ENCODE data around the gene TIAM2. TPM values are rescaled to one million over a fixed set of nuclear protein-coding genes. Genes with fewer than 3 reads are reported as not detected.

TIAM2 gene
- total RNA-seq, 1 donor from 2014 or later, result 2.4 TPM

DNA sequence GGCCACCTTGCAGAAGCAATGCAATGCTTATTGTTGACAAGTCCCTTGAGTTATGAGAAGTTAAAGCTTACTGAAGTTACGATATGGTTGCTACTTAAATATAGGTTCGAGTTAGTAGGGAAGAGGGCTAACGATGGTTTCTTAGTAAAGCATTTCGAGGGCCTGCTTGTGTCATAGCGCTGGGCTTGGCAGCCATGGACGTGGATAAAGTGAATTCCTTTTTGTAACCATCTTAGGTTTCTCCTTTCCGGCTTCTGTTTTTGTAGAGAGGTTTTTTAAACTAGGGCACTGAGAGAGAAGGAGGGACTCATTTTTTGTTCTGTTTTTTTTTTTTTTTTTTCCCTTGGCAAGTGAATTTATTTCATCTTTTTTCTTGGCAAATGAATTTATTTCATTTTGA, 27.6 kb downstream of the TIAM2 start:
- H3K36me3 ChIP-seq (ENCODE audit: control insufficient read depth, insufficient read depth, low read length), result no peaks in the 10 kb centered on the region
- H3K4me3 ChIP-seq (ENCODE audit: low read depth, low read length), result no peak overlapping the region
- TF ChIP-seq, protein P1, sequence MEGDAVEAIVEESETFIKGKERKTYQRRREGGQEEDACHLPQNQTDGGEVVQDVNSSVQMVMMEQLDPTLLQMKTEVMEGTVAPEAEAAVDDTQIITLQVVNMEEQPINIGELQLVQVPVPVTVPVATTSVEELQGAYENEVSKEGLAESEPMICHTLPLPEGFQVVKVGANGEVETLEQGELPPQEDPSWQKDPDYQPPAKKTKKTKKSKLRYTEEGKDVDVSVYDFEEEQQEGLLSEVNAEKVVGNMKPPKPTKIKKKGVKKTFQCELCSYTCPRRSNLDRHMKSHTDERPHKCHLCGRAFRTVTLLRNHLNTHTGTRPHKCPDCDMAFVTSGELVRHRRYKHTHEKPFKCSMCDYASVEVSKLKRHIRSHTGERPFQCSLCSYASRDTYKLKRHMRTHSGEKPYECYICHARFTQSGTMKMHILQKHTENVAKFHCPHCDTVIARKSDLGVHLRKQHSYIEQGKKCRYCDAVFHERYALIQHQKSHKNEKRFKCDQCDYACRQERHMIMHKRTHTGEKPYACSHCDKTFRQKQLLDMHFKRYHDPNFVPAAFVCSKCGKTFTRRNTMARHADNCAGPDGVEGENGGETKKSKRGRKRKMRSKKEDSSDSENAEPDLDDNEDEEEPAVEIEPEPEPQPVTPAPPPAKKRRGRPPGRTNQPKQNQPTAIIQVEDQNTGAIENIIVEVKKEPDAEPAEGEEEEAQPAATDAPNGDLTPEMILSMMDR (IDR thresholded peaks at IDR 0.05; ENCODE audit: insufficient read depth, low read length, severe bottlenecking), result no peak
- no peaks in the 10 kb centered on the region for H3K27me3 ChIP-seq (ENCODE audit: control insufficient read depth, insufficient read depth, low read length)
- FAIRE-seq (no peak), DNase-seq (ENCODE audit: low read depth) (no peak)

DNA sequence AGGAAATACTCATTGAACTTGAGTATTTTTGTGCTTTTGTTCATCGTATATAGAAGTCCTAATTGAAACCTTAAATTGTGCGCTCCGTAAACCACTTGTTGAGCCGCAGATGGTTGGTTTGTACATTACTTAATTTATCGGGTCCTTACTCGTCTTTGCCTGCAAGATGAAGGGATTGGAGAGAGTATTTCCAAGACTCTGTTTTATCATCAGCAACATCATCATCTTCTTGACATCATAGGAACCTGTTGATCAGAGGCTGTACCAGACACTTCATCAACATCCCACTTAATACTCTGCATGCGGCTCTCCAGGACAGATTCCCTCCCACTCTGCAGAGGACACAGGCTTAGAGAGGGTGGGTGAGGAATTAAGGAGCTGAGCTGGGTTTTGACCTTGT, 28.6 kb downstream of the TIAM2 start:
- TF ChIP-seq, protein P1 (IDR thresholded peaks at IDR 0.05; ENCODE audit: insufficient read depth, low read length, severe bottlenecking), result no peak
- Histone ChIP-seq H3K27me3 (ENCODE audit: control insufficient read depth, insufficient read depth, low read length) (no peaks in the 10 kb centered on the region), H3K36me3 (ENCODE audit: control insufficient read depth, insufficient read depth, low read length) (no peaks in the 10 kb centered on the region), H3K4me3 (ENCODE audit: low read depth, low read length) (no peak overlapping the region)
- FAIRE-seq (no peak), DNase-seq (ENCODE audit: low read depth) (no peak)

DNA sequence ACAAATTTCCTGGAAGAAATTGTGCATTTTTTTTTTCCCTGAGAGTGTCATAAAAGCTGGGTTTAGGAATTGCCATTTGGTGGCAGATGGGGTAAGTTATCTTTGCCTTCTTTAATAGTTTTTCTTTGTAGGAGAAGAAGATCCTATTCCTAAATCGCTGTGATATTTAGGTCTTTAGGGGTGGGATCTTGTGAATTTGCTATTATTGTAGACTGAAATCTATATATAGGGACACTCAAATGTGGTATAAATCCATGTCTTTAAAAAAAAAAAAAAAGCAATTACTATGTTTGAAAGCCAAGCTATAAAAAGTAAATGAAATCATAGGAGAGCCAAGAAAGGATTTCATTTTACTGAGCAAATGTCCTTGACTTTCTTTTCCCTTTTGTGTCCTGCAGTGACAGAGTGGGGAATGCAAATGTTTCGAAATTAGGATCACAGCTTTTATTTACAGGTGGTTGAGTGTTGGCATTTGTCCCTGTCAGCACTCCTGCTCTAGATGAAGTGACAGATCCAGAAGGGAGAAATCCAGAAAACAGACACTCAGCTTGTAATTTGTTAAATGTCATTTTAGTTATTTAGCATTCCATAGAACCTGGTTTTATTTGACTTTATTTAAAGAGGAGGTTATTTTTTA, 29.4 kb downstream of the TIAM2 start:
- DNase-seq (ENCODE audit: low read depth) (no peak), FAIRE-seq (no peak)
- TF ChIP-seq, protein P1 (IDR thresholded peaks at IDR 0.05; ENCODE audit: insufficient read depth, low read length, severe bottlenecking), result no peak
- Histone ChIP-seq H3K27me3 (ENCODE audit: control insufficient read depth, insufficient read depth, low read length) (no peaks in the 10 kb centered on the region), H3K4me3 (ENCODE audit: low read depth, low read length) (no peak overlapping the region), H3K36me3 (ENCODE audit: control insufficient read depth, insufficient read depth, low read length) (no peaks in the 10 kb centered on the region)

DNA sequence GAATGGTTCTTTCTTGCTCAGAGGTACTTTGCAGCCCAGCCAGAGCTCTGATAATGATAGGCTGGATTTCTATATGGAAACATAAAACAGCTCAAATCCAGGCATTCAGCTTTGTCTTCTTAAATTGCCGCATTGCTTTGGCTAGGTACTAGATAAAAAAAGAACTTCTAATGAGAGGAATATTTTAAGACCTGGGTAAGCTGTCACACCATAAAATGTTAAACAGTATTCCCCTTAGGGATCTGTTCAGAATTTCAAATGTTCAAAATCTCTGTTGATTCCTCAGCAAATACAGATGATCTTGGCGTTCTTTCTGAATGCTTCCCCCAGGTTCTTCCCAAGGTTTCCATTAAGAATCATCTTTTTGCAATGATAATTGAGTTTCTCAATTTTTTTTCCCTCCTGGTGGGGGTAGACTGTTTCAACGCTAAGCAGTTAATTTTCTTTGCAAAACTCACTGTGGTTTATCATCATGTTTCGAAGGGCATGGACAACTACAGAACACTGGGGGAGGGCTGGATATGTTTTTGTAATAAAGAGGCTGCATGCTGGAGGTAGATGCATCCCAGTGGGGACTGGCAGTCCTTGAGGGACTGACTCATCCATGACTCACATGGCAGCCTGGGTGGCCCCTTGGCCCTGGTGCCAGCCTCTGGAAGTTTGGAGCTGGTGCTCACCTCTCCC, 31.0 kb downstream of the TIAM2 start:
- no peaks in the 10 kb centered on the region for H3K36me3 ChIP-seq (ENCODE audit: control insufficient read depth, insufficient read depth, low read length)
- no peak for FAIRE-seq
- TF ChIP-seq, protein P1 (IDR thresholded peaks at IDR 0.05; ENCODE audit: insufficient read depth, low read length, severe bottlenecking), result no peak
- peak; percentile 83 for DNase-seq (ENCODE audit: low read depth)
- no peak overlapping the region for H3K4me3 ChIP-seq (ENCODE audit: low read depth, low read length)
- no peaks in the 10 kb centered on the region for H3K27me3 ChIP-seq (ENCODE audit: control insufficient read depth, insufficient read depth, low read length)

DNA sequence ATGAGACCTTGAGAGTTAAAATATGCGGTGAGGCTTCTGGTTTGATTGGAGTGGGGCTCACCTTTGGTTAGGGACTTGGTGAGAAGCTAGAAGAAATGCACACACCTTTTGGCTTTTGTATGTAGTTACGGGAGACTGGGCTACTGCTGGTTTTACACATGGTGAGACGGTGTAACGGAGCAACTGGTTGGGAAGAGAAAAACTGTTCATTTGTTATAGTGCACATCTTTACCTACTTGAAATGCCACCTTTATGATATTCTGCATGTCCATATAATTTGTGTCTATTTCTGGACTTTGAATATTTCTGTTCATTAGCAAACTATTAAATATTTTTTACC, 31.6 kb downstream of the TIAM2 start:
- TF ChIP-seq, protein P1 (IDR thresholded peaks at IDR 0.05; ENCODE audit: insufficient read depth, low read length, severe bottlenecking), result no peak
- Histone ChIP-seq H3K4me3 (ENCODE audit: low read depth, low read length) (no peak overlapping the region), H3K36me3 (ENCODE audit: control insufficient read depth, insufficient read depth, low read length) (no peaks in the 10 kb centered on the region), H3K27me3 (ENCODE audit: control insufficient read depth, insufficient read depth, low read length) (no peaks in the 10 kb centered on the region)
- no peak for DNase-seq (ENCODE audit: low read depth)
- FAIRE-seq, result no peak
